Endodermal cell (in vitro differentiated cells): ENCODE measurements around the gene RAB29. TPM values are rescaled to one million over a fixed set of nuclear protein-coding genes. Genes with fewer than 3 reads are reported as not detected.

ENCODE experiments used
- DNase-seq: peaks from one replicate; pipeline ENCODE4 v3.0.0-alpha.2; 2017
- H3K27ac ChIP-seq: 2 replicates; pipeline ENCODE4 v1.5.1; 2013; ENCODE audit warnings: mild to moderate bottlenecking, low read depth, low read length, moderate library complexity
- H3K27me3 ChIP-seq: 2 replicates; pipeline ENCODE4 v1.6.1; 2013; ENCODE audit warnings: mild to moderate bottlenecking, low read length, moderate library complexity; ENCODE audit not compliant: insufficient read depth, control insufficient read depth, poor library complexity, severe bottlenecking
- H3K36me3 ChIP-seq: 2 replicates; pipeline ENCODE4 v1.7.0; 2013; ENCODE audit warnings: mild to moderate bottlenecking, low read length, moderate library complexity; ENCODE audit not compliant: control insufficient read depth, insufficient read depth
- H3K4me1 ChIP-seq: one replicate; pipeline ENCODE4 v1.7.0; 2013; ENCODE audit warnings: low read length; ENCODE audit not compliant: control insufficient read depth, insufficient read depth
- H3K4me3 ChIP-seq: 2 replicates; pipeline ENCODE4 v1.5.1; 2013; ENCODE audit warnings: mild to moderate bottlenecking, low read length, moderate library complexity
- H3K9ac ChIP-seq: 2 replicates; pipeline ENCODE4 v1.6.1; 2013; ENCODE audit warnings: mild to moderate bottlenecking, low read length, moderate library complexity; ENCODE audit not compliant: poor library complexity, severe bottlenecking; ENCODE audit errors: extremely low read depth
- H3K9me3 ChIP-seq: 2 replicates; pipeline ENCODE4 v1.6.1; 2013; ENCODE audit warnings: mild to moderate bottlenecking, low read length, moderate library complexity; ENCODE audit not compliant: control insufficient read depth
- H3K27ac Mint-ChIP-seq: 2 replicates; pipeline ENCODE4 v1.8.0; 2020; ENCODE audit warnings: mixed read lengths
- H3K27me3 Mint-ChIP-seq: 2 replicates; pipeline ENCODE4 v1.8.0; 2021; ENCODE audit warnings: mild to moderate bottlenecking, mixed read lengths; ENCODE audit not compliant: insufficient read depth
- H3K36me3 Mint-ChIP-seq: 2 replicates; pipeline ENCODE4 v1.8.0; 2020; ENCODE audit warnings: low read depth, mixed read lengths
- H3K4me1 Mint-ChIP-seq: 2 replicates; pipeline ENCODE4 v1.8.0; 2020; ENCODE audit warnings: mixed read lengths
- H3K4me3 Mint-ChIP-seq: 2 replicates; pipeline ENCODE4 v1.8.0; 2020; ENCODE audit warnings: mild to moderate bottlenecking, moderate library complexity, mixed read lengths
- H3K9me3 Mint-ChIP-seq: 2 replicates; pipeline ENCODE4 v1.8.0; 2020; ENCODE audit warnings: mild to moderate bottlenecking, mixed read lengths
- WGBS, 2 experiments: methylation state at CpG; one replicate each; pipeline versions ENCODE4 v1.1.5 to v1.1.7; 2013; ENCODE audit warnings: missing lambda C conversion rate in 2 of 2, mixed read lengths in 1 of 2; ENCODE audit not compliant: insufficient coverage in 1 of 2, insufficient read length in 1 of 2; 5-methylcytosine and 5-hydroxymethylcytosine counted together
- total RNA-seq, 2 donors: library from RNA; stranded (reverse); fragmentation: NEBNext Ultra II Directional in 1 of 2; extraction: Animal tissue kit (Norgen Biotek cat#: 25700) in 1 of 2; gene quantifications; 2 replicates in 1 of 2; 3 replicates in 1 of 2; pipeline ENCODE4 v1.2.1, GENCODE V29; 2021
- TF ChIP-seq, protein P1 (sequence below): fragments of 200-600 bp; sonication (generic); conservative IDR thresholded peaks from 2 replicates; pipeline ENCODE4 v1.5.0; 2021; ENCODE audit warnings: antibody characterized with exemption, mild to moderate bottlenecking

RAB29 gene
- total RNA-seq, 2 donors from 2014 or later = 5.7 to 7.2 TPM

DNA sequence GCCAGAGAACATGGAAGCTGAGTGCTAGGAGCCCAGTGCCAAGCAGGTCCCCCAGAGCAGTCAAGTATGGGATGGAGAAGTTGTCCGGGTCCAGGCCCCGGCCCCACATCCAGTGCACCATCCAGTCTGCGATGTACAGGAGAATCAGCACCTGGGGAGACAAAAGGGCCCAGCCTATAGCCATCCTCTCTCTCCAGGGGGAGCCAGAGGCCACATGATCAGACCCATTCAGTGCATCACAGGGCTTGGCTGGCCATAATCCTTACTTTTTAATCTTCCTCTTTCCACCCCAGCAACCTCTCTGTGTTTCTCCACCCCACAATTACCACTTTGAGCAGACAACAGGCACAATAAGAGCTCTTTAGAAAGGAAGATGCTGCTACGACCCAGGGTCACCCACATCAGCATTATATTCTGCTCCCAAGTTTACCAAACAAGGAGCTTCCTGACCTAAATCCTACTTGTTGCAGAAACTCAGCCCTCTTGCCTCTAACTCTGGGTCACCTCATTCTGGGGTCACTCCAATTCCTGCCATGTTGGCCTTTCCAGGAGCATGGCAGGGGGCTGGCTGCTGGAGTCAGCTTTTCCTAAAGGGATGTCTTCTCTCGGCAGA lies 16.4 kb upstream of the RAB29 start:
- no peak overlapping the region for H3K9ac ChIP-seq
- no peaks in the 10 kb centered on the region for H3K27me3 Mint-ChIP-seq
- no peak overlapping the region for H3K4me3 Mint-ChIP-seq
- H3K36me3 Mint-ChIP-seq = peaks cover 22% of the 10 kb centered on the region
- no peaks in the 10 kb centered on the region for H3K27me3 ChIP-seq
- H3K4me1 Mint-ChIP-seq = peaks cover 5% of the 10 kb centered on the region
- no peaks in the 10 kb centered on the region for H3K9me3 ChIP-seq
- peak; percentile 88 for DNase-seq
- H3K27ac Mint-ChIP-seq = peak overlapping the region; percentile 38
- H3K4me3 ChIP-seq = no peak overlapping the region
- no peaks in the 10 kb centered on the region for H3K4me1 ChIP-seq
- H3K27ac ChIP-seq = no peak overlapping the region
- TF ChIP-seq, protein P1, sequence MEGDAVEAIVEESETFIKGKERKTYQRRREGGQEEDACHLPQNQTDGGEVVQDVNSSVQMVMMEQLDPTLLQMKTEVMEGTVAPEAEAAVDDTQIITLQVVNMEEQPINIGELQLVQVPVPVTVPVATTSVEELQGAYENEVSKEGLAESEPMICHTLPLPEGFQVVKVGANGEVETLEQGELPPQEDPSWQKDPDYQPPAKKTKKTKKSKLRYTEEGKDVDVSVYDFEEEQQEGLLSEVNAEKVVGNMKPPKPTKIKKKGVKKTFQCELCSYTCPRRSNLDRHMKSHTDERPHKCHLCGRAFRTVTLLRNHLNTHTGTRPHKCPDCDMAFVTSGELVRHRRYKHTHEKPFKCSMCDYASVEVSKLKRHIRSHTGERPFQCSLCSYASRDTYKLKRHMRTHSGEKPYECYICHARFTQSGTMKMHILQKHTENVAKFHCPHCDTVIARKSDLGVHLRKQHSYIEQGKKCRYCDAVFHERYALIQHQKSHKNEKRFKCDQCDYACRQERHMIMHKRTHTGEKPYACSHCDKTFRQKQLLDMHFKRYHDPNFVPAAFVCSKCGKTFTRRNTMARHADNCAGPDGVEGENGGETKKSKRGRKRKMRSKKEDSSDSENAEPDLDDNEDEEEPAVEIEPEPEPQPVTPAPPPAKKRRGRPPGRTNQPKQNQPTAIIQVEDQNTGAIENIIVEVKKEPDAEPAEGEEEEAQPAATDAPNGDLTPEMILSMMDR = peak; percentile 92
- H3K9me3 Mint-ChIP-seq = no peaks in the 10 kb centered on the region
- 78 to 83% methylated on average over 3 to 5 of the region's 5 CpGs for WGBS, 2 experiments
- peaks cover 23% of the 10 kb centered on the region for H3K36me3 ChIP-seq

DNA sequence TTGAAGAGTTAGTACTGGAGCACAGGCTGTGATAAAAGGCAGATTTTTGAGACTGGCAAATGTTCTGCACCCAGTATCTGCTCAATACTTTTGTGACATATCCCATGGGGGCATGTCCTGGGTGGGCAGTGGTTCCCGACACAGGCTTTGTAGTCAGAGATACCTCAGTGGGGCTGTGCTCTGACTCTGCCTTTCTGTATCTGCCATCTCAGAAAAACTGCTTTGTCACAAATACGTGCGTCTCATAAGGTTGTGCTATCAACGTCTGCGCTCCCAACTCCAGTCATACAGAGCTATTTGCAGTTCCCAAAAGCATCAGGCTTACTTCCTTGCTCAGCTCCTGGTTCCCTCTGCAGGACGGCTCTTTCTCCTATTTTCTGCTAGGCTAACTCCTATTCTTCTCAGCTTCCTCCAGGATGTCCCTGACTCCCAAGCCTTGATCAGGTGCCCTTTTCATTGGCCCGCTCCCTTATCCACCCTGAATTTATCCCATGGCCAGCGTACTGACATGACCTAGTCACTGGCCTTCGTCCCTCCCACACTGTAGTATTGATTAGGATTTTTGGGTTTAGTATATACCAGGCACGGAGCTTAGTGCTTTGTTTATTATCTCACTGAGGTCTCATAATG lies 12.1 kb upstream of the RAB29 start:
- Histone ChIP-seq H3K27me3 (no peaks in the 10 kb centered on the region), H3K27ac (no peak overlapping the region), H3K9ac (no peak overlapping the region), H3K4me3 (no peak overlapping the region), H3K36me3 (peaks cover 12% of the 10 kb centered on the region), H3K4me1 (peaks cover 5% of the 10 kb centered on the region), H3K9me3 (no peaks in the 10 kb centered on the region)
- H3K36me3 Mint-ChIP-seq = peaks cover 7% of the 10 kb centered on the region
- H3K27me3 Mint-ChIP-seq = no peaks in the 10 kb centered on the region
- WGBS, 2 experiments = 86 to 90% methylated on average over 10 of the region's 10 CpGs
- no peak overlapping the region for H3K4me3 Mint-ChIP-seq
- no peaks in the 10 kb centered on the region for H3K9me3 Mint-ChIP-seq
- H3K4me1 Mint-ChIP-seq = peaks cover 13% of the 10 kb centered on the region
- H3K27ac Mint-ChIP-seq = no peak overlapping the region
- no peak for DNase-seq
- TF ChIP-seq, protein P1 = peak; percentile 29

DNA sequence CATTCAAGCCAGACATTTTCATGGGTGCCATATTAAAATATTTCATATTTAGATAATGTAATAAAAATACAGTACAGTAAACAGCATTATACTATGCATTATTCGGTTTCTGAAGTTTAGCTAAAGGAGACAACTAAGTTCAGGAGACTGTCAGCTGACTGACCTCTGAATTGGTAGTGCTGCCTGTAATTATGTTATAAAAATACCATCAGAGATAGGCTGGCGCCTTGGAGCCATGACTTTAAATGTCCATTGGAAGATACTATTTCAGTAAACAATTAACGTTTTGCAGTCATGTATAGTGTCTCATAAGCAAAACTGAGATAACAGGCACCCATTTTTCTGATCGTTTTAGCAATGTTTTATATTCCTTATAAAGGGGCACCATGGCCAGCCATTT lies 11.3 kb upstream of the RAB29 start:
- Mint-ChIP-seq H3K27me3 (no peaks in the 10 kb centered on the region), H3K27ac (no peak overlapping the region), H3K36me3 (peaks cover 7% of the 10 kb centered on the region), H3K4me1 (peaks cover 9% of the 10 kb centered on the region), H3K9me3 (no peaks in the 10 kb centered on the region), H3K4me3 (no peak overlapping the region)
- WGBS, 2 experiments = 69 to 78% methylated on average over 1 to 4 of the region's 4 CpGs
- no peaks in the 10 kb centered on the region for H3K27me3 ChIP-seq
- H3K36me3 ChIP-seq = peaks cover 12% of the 10 kb centered on the region
- H3K9ac ChIP-seq = no peak overlapping the region
- H3K9me3 ChIP-seq = no peaks in the 10 kb centered on the region
- H3K27ac ChIP-seq = no peak overlapping the region
- H3K4me3 ChIP-seq = no peak overlapping the region
- no peak for DNase-seq
- TF ChIP-seq, protein P1 = no peak
- H3K4me1 ChIP-seq = peaks cover 5% of the 10 kb centered on the region
